Hematopoietic multipotent progenitor cell treated with erythropoietin and hydrocortisone succinate and interleukin-3 and kit ligand, for 4 days (in vitro differentiated cells): ENCODE results near the gene LGALSL.

Experiments
- DNase-seq: peaks from one replicate; pipeline ENCODE4 v3.0.0-alpha.2; 2015

The LGALSL gene

GRCh38 chr2:64453770-64454385, at the start of gene LGALSL:
LGALSL (plus strand) TSS chr2:64454162; CDS start chr2:64454546, 384 bp downstream.
- peak; percentile 58 for DNase-seq

DNA sequence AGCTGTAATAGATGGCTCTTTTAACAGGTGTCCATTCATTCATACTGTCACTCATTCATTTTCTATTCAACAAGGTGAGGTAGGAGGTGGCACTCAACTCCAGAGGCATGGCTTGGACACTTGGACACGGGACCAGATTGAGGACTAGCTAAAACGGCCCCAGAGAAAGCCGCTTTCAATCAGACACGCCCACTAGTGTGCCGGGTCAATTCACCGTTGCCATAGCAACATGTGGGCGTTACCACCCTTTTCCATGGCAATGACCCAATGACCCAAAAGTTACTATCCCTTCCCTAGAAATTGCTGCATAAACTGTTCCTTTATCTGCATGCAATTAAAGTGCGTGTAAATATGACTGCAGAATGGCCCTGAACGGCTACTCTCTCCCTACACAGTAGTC, 49.2 kb upstream of the LGALSL start:
- no peak for DNase-seq

DNA sequence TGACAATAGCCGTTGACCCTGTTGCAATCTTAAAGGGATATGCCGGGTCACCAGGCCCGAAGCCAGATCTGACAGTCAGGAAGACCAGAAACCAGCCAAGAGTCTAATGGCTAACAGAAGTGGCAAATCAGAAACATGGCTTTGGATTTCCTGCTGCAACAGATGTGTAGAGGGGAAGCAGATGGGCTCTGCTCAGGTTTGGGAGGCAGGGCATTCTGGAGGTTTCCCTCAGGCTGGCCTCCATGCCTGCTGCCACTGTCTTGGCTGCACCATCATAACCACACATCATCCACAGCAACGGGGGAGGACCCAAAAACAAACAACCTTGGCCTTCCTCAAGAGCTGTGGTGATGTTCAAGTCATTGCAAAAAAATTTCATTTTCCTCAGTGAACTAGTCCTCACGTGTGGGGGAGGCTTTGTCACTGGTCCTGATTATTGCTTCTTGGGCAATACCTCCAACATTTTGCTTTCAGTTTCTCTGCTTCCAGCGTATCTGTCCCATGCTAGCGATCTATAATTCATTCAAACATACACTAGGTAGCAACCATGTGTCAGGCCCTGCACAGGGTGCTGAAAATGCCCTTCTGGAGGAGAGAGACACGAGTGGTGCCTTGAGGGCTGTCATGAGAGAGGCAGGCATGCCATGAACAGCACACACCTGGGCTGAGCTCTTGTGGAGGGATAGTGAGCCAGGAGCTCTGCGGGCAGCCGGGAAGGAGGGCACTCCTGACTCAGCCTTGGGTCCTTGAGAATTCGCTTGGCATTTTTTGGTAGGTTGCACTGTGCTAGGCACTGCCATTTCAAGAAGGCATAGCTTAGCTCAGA, 48.2 kb upstream of the LGALSL start:
- no peak for DNase-seq

- no peak for DNase-seq
These were observed 47.6 kb upstream of the LGALSL start for GRCh38 chr2:64406407-64406774.

GRCh38 chr2:64408031-64408430, 45.9 kb upstream of the LGALSL start:
- DNase-seq: no peak

GRCh38 chr2:64410671-64411070, 43.3 kb upstream of the LGALSL start:
- DNase-seq: peak; percentile 37

DNA sequence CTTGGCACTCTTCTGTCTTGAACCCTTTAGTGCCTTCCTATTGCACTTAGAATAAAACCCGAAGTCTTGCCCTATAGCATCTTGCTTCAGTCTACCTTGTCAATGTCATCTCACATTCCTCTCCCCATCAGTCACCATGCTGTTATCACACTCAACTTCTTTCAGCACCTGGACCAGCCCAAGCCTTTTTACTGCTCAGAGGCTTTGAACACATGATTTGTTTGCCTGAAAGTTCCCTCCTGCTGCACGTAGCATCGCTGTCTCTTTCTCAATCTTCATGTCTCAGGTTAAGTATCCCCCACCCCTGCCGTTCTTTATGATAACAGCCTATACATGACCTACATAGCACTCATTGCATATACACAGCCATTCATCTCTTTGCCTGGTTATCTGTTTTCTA, 41.3 kb upstream of the LGALSL start:
- no peak for DNase-seq

- peak; percentile 9 for DNase-seq
These were observed 39.1 kb upstream of the LGALSL start for GRCh38 chr2:64414736-64415435.

- no peak for DNase-seq
These were observed 36.3 kb upstream of the LGALSL start for GRCh38 chr2:64417624-64418023.

DNA sequence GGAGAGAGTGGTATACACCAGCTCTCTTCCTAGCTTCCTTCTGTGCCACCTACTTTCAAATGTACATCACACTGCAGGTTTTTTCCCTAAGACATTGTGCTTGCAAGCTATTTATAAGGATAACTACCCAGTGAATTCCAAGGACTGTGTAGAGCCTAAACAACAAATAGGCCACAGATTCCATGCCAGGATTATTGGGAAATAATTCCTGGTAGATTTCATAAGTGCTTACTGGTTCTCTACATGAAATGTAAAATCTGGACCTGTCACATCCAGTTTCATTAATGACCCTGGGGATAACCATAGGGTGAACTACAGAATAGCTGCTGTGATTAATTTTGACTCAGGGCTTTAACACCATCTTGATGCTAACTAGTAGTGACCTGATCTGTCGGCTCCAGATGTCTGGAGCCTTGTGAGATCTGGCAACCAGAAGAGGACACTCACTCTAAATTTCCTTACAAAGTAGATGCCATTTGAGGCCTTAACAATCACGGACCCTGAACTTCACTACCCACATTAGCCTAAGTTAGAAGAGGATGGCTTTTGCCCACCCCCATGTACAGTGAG, 34.3 kb upstream of the LGALSL start:
- no peak for DNase-seq

DNA sequence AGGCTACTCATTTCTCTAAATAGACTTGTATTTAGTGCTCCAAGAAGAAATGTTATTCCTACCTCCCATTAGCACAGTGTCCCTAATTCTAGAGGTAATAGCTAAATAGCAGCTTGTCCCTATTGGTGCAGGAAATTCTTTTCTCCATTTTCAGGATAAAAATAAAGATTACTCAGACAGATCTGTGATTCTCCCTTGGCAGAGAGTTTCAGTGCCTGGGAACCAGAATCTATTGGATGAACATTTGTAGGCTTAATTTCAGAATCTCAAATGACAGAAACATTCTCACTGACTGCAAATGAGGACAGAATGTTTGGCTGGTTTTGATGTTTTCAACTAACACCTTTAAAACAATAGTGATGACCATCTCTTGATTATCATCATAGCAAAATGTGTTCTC, 33.3 kb upstream of the LGALSL start:
- no peak for DNase-seq

DNA sequence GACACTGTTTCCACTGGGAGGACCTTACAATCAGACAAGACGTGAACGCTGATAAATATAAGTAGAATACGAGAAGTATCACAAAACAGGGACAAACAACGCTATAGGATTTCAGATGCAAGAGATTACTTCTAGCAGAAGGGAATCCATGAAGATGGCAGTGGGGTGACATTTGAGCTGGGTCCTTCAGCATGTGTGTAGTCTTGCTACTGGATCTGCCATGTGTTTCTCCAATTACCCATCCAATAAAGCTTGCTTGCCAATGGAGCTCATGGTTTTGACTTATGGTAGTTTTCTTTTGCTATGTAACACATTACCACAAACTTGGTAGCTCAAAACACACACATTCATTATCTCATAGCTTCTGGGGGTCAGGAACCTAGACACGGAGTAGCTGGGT, 32.8 kb upstream of the LGALSL start:
- no peak for DNase-seq

DNA sequence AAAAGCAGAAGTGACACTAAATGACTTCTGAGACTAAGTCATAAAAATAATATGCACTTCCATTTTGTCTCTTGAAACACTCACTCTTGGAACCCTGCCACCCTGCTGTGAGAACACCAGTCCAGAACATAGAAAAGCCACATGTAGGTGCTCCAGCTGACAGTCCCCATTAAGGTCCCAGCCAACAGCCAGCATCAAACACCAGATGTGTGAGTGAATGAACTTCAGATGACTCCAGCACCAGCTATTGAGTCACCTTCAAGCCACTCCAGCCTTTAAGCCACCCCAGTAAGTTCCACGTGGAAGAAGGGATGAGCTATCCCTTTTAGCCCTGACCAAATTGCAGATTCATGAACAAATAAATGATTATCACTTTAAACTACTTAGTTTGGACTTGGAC, 31.5 kb upstream of the LGALSL start:
- no peak for DNase-seq

- no peak for DNase-seq
These were observed 30.7 kb upstream of the LGALSL start for GRCh38 chr2:64423303-64423702.

GRCh38 chr2:64424416-64424987, 29.5 kb upstream of the LGALSL start:
- no peak for DNase-seq

GRCh38 chr2:64426183-64426952, 27.6 kb upstream of the LGALSL start:
- DNase-seq: no peak

GRCh38 chr2:64434039-64434657, 19.8 kb upstream of the LGALSL start:
- no peak for DNase-seq

- DNase-seq: no peak
These were observed 16.1 kb upstream of the LGALSL start for GRCh38 chr2:64437883-64438282.

- DNase-seq: no peak
These were observed 14.8 kb upstream of the LGALSL start for GRCh38 chr2:64439194-64439593.

GRCh38 chr2:64440843-64441242, 13.1 kb upstream of the LGALSL start:
- DNase-seq: no peak

DNA sequence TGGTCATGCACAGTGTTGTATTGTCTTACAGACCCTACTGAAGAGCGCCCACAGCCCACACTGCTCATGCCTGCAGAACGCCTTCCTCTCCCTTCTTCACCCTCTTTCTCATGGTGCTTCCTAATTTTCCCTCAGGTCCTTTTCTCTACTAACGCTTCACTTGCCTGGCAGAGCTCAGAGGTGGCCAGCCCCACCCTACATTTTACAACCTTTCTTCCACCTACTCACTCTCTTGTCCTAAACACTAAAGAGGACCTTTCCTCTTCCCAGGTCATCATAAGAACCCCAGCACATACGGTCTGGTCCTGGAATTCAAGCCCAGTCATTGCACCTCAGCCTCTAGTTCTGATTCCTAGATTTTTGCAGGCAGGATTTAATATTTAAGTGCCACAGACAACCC, 11.7 kb upstream of the LGALSL start:
- DNase-seq: no peak

DNA sequence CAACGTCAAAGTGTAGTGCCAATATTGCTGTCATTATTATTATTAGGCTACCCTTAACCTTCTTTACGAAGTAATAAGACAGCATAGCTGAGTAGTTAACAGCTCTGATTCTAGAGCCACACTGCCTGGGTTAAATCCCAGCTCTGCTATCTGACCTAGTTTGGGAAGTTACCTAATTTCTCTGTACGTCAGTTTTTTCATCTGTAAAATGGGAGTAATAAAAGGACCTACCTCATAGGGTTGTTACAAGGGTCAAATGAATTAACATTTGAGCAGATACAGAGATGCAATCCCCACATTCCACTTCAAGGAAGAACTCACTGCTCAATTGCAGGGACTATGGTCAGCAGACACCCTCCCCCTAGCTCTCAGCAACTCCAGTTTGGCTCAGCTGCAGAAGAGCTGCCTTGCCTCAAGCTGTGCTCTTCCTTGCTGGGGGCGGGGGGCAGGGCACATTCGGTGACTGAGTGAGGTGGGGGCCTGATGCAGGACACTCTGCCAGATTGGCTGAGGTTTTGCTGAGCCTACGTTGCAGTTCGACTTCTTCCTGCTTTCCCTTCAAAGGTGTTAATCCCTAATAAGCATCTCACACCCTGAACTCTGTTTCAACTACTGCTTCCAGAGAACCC, 11.0 kb upstream of the LGALSL start:
- DNase-seq: no peak
